Endothelial cell of umbilical vein (primary cell): ENCODE measurements around the gene GPATCH2L. TPM values are rescaled to one million over a fixed set of nuclear protein-coding genes. Genes with fewer than 3 reads are reported as not detected.

Source experiments
- BruUV-seq: library from RNA; stranded (reverse); fragments of 400-500 nt; replicated peaks from 2 replicates; lab custom pipeline; 2021; lab: Mats Ljungman, UMichigan
- CTCF ChIA-PET: fragments of 300-600, 350-600 bp; sonication (Branson Sonifier 250); formaldehyde crosslinking; loops from one replicate; lab custom pipeline; 2021; ENCODE audit warnings: antibody characterized with exemption, inconsistent platforms; lab: Charles Lee
- POLR2A ChIA-PET: fragments of 300-600, 350-600 bp; sonication (Branson Sonifier 250); formaldehyde crosslinking; loops from one replicate; lab custom pipeline; 2021; ENCODE audit warnings: antibody characterized with exemption, inconsistent platforms; lab: Charles Lee
- DNase-seq: peaks from one replicate; pipeline ENCODE4 v3.0.0-alpha.2; 2011; ENCODE audit warnings: low read depth, low spot score
- FAIRE-seq: peaks from 2 replicates; lab custom pipeline; 2011; peaks lifted over from hg19 to GRCh38; lab: Jason Lieb, UNC
- H2AFZ ChIP-seq: 2 replicates; pipeline ENCODE4 v1.6.0; 2012; ENCODE audit warnings: low read depth, low read length, control low read depth, inconsistent platforms
- H3K27ac ChIP-seq: 2 replicates; pipeline ENCODE4 v1.5.1; 2011; ENCODE audit warnings: low read depth, mild to moderate bottlenecking, control low read depth, low read length, moderate library complexity; ENCODE audit not compliant: insufficient read depth
- H3K27me3 ChIP-seq, 2 experiments: 2 replicates each; pipeline versions ENCODE4 v1.6.0 to v1.6.1; 2011; ENCODE audit warnings: low read length in 2 of 2, mixed read lengths in 1 of 2; ENCODE audit not compliant: control insufficient read depth in 2 of 2, insufficient read depth in 2 of 2
- H3K36me3 ChIP-seq, 2 experiments: 2 replicates in 1 of 2; 3 replicates in 1 of 2; pipeline ENCODE4 v1.5.1; 2011; ENCODE audit warnings: low read length in 2 of 2, mild to moderate bottlenecking in 1 of 2, moderate library complexity in 1 of 2; ENCODE audit not compliant: control insufficient read depth in 2 of 2, insufficient read depth in 2 of 2; ENCODE audit errors: extremely low read depth in 1 of 2
- H3K4me1 ChIP-seq: 3 replicates; pipeline ENCODE4 v1.5.1; 2011; ENCODE audit warnings: mild to moderate bottlenecking, low read length; ENCODE audit not compliant: control insufficient read depth, insufficient read depth; ENCODE audit errors: extremely low read depth
- H3K4me2 ChIP-seq: 2 replicates; pipeline ENCODE4 v1.6.1; 2011; ENCODE audit warnings: low read length, control low read depth, mixed read lengths; ENCODE audit not compliant: insufficient read depth
- H3K4me3 ChIP-seq, 3 experiments: fragments of 200-600 bp in 1 of 3; sonication (generic), shearing (Covaris generic) in 1 of 3; replicated peaks in 1 of 3; 2 replicates each; pipeline ENCODE4 v1.5.1; 2011 to 2016; ENCODE audit warnings: control low read depth in 3 of 3, low read length in 3 of 3, mild to moderate bottlenecking in 2 of 3, inconsistent platforms in 1 of 3, low read depth in 1 of 3, moderate library complexity in 1 of 3; ENCODE audit not compliant: insufficient read depth in 1 of 3
- H3K79me2 ChIP-seq: 2 replicates; pipeline ENCODE4 v1.6.0; 2012; ENCODE audit warnings: low read length, inconsistent platforms; ENCODE audit not compliant: control insufficient read depth, insufficient read depth
- H3K9ac ChIP-seq: replicated peaks from 2 replicates; pipeline ENCODE3; 2011; ENCODE audit warnings: low read length, control low read depth; ENCODE audit not compliant: insufficient read depth; ENCODE audit errors: extremely low read depth
- H3K9me1 ChIP-seq: replicated peaks from 3 replicates; pipeline ENCODE4 v1.6.0; 2011; ENCODE audit warnings: mild to moderate bottlenecking, low read length; ENCODE audit not compliant: control insufficient read depth, insufficient read depth; ENCODE audit errors: extremely low read depth
- H3K9me3 ChIP-seq: replicated peaks from 2 replicates; pipeline ENCODE4 v1.5.1; 2012; ENCODE audit warnings: low read length, inconsistent platforms; ENCODE audit not compliant: control insufficient read depth, insufficient read depth
- H4K20me1 ChIP-seq: replicated peaks from 2 replicates; pipeline ENCODE3; 2011; ENCODE audit warnings: mild to moderate bottlenecking, low read length; ENCODE audit not compliant: control insufficient read depth, insufficient read depth; ENCODE audit errors: extremely low read depth
- EZH2 ChIP-seq: IDR thresholded peaks from 2 replicates; pipeline ENCODE4 v1.6.1; 2012; ENCODE audit warnings: borderline replicate concordance, low read depth, mild to moderate bottlenecking, moderate library complexity, low read length, inconsistent platforms; ENCODE audit not compliant: severe bottlenecking
- FOS ChIP-seq: IDR thresholded peaks from 2 replicates; pipeline ENCODE4 v1.6.1; 2011; ENCODE audit warnings: mild to moderate bottlenecking, low read length, moderate library complexity, borderline replicate concordance; ENCODE audit not compliant: insufficient read depth
- GATA2 ChIP-seq: IDR thresholded peaks from 2 replicates; pipeline ENCODE4 v1.7.0; 2011; ENCODE audit warnings: low read depth, mild to moderate bottlenecking, moderate library complexity, mixed read lengths, low read length; ENCODE audit not compliant: insufficient read length, insufficient read depth
- JUN ChIP-seq: IDR thresholded peaks from 2 replicates; pipeline ENCODE4 v1.6.1; 2011; ENCODE audit warnings: borderline replicate concordance, low read depth; ENCODE audit not compliant: insufficient read length, insufficient read depth
- MYC ChIP-seq: IDR thresholded peaks from one replicate; pipeline ENCODE4 v1.6.1; 2011; ENCODE audit warnings: mild to moderate bottlenecking, low read depth, low read length
- POLR2A ChIP-seq: IDR thresholded peaks from 2 replicates; pipeline ENCODE4 v1.6.1; 2012; ENCODE audit warnings: low read depth, mild to moderate bottlenecking, control low read depth, low read length
- POLR2AphosphoS5 ChIP-seq: IDR thresholded peaks from 2 replicates; pipeline ENCODE4 v1.6.1; 2012; ENCODE audit warnings: low read depth, mild to moderate bottlenecking, control low read depth, low read length, moderate library complexity; ENCODE audit not compliant: insufficient read depth
- dilution Hi-C: fragments of 300-500 bp; cut with MboI; formaldehyde crosslinking; loops from one replicate; pipeline ENCODE4 v1.15.0; 2019; ENCODE audit warnings: low sequenced_read_pairs; ENCODE audit not compliant: extremely low pct_ligation_motif_present
- intact Hi-C: fragments of 100-400 bp; cut with micrococcal nuclease; formaldehyde crosslinking; loops from one replicate; pipeline ENCODE4 v1.10.0; 2022
- polyA plus RNA-seq, 4 experiments: library from polyadenylated mRNA; depleted of rRNA in 3 of 4; stranded (reverse) in 3 of 4; unstranded in 1 of 4; fragments of >200 nt; gene quantifications; 2 replicates each; pipeline versions ENCODE4 v1.2.1 to v1.2.3, GENCODE V29; 2011 to 2012; ENCODE audit warnings: missing spikeins in 1 of 4
- total RNA-seq: library from RNA; stranded (reverse); gene quantifications from 2 replicates; pipeline ENCODE4 v1.2.3, GENCODE V29; 2021
- TF ChIP-seq, protein P1 (sequence below): IDR thresholded peaks from 2 replicates; pipeline ENCODE4 v1.6.1; 2011; ENCODE audit not compliant: insufficient read depth, insufficient read length
- TF ChIP-seq, protein P2 (sequence below), 2 donors: IDR thresholded peaks; 1 replicate in 1 of 2; 2 replicates in 1 of 2; pipeline ENCODE4 v1.5.1; 2011; ENCODE audit warnings: low read length in 2 of 2, mild to moderate bottlenecking in 2 of 2, moderate library complexity in 2 of 2, control low read depth in 1 of 2, inconsistent platforms in 1 of 2, low read depth in 1 of 2; ENCODE audit not compliant: insufficient read depth in 1 of 2; ENCODE audit errors: extremely low read depth in 1 of 2

GPATCH2L gene
- total and polyA plus RNA-seq, 2 donors (not counting 3 experiments of a cell fraction or from before 2014, with no cell fraction given) = 23.3 to 40.0 TPM

DNA sequence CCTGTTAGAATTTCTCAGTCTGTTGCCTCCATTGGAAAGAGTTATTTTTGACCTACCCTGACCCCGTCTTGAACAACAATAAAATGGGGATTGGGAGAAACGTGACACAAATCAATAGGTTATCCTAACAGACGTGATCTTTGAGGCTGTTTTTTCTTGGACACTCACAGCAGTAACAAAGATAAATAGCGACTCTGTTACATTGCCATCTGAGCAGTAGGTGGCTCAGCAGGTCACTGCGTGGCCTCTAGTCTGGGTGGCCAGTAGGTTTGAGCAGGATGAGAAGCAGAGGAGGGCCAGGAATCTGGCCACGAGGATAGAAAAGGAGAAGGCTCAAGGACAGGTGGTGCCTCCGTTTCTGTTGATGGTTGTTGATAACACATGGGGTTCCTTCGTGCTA, 101.4 kb downstream of the GPATCH2L start:
- H3K9me1 ChIP-seq = no peaks in the 10 kb centered on the region

More for the DNA sequence above, 101.4 kb downstream of the GPATCH2L start:
- H2AFZ ChIP-seq = no peak overlapping the region
- no peaks in the 10 kb centered on the region for H3K4me1 ChIP-seq
- peaks cover 3 to 8% of the 10 kb centered on the region in 2 experiments for H3K27me3 ChIP-seq
- no peak for TF ChIP-seq EZH2
- no peak for TF ChIP-seq FOS
- TF ChIP-seq JUN = no peak
- TF ChIP-seq, protein P1, sequence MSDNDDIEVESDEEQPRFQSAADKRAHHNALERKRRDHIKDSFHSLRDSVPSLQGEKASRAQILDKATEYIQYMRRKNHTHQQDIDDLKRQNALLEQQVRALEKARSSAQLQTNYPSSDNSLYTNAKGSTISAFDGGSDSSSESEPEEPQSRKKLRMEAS = no peak
- no peak for TF ChIP-seq GATA2
- no peak for TF ChIP-seq POLR2AphosphoS5
- TF ChIP-seq, protein P2, sequence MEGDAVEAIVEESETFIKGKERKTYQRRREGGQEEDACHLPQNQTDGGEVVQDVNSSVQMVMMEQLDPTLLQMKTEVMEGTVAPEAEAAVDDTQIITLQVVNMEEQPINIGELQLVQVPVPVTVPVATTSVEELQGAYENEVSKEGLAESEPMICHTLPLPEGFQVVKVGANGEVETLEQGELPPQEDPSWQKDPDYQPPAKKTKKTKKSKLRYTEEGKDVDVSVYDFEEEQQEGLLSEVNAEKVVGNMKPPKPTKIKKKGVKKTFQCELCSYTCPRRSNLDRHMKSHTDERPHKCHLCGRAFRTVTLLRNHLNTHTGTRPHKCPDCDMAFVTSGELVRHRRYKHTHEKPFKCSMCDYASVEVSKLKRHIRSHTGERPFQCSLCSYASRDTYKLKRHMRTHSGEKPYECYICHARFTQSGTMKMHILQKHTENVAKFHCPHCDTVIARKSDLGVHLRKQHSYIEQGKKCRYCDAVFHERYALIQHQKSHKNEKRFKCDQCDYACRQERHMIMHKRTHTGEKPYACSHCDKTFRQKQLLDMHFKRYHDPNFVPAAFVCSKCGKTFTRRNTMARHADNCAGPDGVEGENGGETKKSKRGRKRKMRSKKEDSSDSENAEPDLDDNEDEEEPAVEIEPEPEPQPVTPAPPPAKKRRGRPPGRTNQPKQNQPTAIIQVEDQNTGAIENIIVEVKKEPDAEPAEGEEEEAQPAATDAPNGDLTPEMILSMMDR (IDR thresholded peaks at IDR 0.05; ENCODE audit: extremely low read depth in 1 of 2, insufficient read depth in 1 of 2, low read depth in 1 of 2, low read length in 2 of 2) = no peak
- no peak for TF ChIP-seq POLR2A
- no peak for TF ChIP-seq MYC
- no peak overlapping the region for H3K4me3 ChIP-seq
- POLR2A ChIA-PET = no interaction called here
- no peaks in the 10 kb centered on the region for H3K79me2 ChIP-seq
- H4K20me1 ChIP-seq = no peaks in the 10 kb centered on the region
- H3K9ac ChIP-seq = no peak overlapping the region
- H3K27ac ChIP-seq = no peak overlapping the region
- FAIRE-seq (no peak), DNase-seq (no peak)
- dilution Hi-C loops = no loop called here
- H3K4me2 ChIP-seq = no peak overlapping the region
- intact Hi-C loops = no loop called here
- CTCF ChIA-PET = no interaction called here
- no peaks in the 10 kb centered on the region for H3K36me3 ChIP-seq
- BruUV-seq = no TSS peak
- H3K9me3 ChIP-seq = no peaks in the 10 kb centered on the region
